Neuronal stem cell (in vitro differentiated cells): ENCODE results near the gene MYO9B.

Experiments used
- DNase-seq: peaks from one replicate; pipeline ENCODE4 v3.0.0-alpha.2; 2013; ENCODE audit warnings: low spot score
- H2AFZ ChIP-seq: one replicate; pipeline ENCODE4 v1.6.1; 2013; ENCODE audit warnings: mild to moderate bottlenecking, low read length, inconsistent platforms
- H2AK5ac ChIP-seq: 2 replicates; pipeline ENCODE4 v1.6.1; 2013; ENCODE audit warnings: low read depth, mild to moderate bottlenecking, inconsistent platforms, low read length, moderate library complexity, mixed read lengths
- H2BK120ac ChIP-seq: 2 replicates; pipeline ENCODE4 v1.6.1; 2013; ENCODE audit warnings: low read depth, mild to moderate bottlenecking, inconsistent platforms, low read length, moderate library complexity, mixed read lengths
- H2BK12ac ChIP-seq: one replicate; pipeline ENCODE4 v1.6.1; 2013; ENCODE audit warnings: low read length, inconsistent platforms
- H2BK15ac ChIP-seq: 2 replicates; pipeline ENCODE4 v1.6.1; 2013; ENCODE audit warnings: mild to moderate bottlenecking, low read length, inconsistent platforms, mixed read lengths
- H2BK5ac ChIP-seq: one replicate; pipeline ENCODE4 v1.6.1; 2013; ENCODE audit warnings: inconsistent platforms, mild to moderate bottlenecking, low read length, moderate library complexity
- H3K14ac ChIP-seq: one replicate; pipeline ENCODE4 v1.6.1; 2013; ENCODE audit warnings: low read length, inconsistent platforms
- H3K18ac ChIP-seq: 2 replicates; pipeline ENCODE4 v1.6.1; 2013; ENCODE audit warnings: low read length, inconsistent platforms
- H3K23ac ChIP-seq: 2 replicates; pipeline ENCODE4 v1.6.1; 2013; ENCODE audit warnings: low read depth, mild to moderate bottlenecking, mixed read lengths, low read length, inconsistent platforms; ENCODE audit not compliant: poor library complexity
- H3K27ac ChIP-seq: replicated peaks from 3 replicates; pipeline ENCODE4 v1.5.1; 2013; ENCODE audit warnings: low read length, inconsistent platforms
- H3K27me3 ChIP-seq, 3 experiments: 2 replicates each; pipeline ENCODE4 v1.6.1; 2013; ENCODE audit warnings: low read length in 3 of 3, mild to moderate bottlenecking in 2 of 3, inconsistent platforms in 1 of 3, low read depth in 1 of 3, mixed read lengths in 1 of 3, moderate library complexity in 1 of 3; ENCODE audit not compliant: control insufficient read depth in 3 of 3, insufficient read depth in 3 of 3
- H3K36me3 ChIP-seq, 2 donors: replicated peaks in 1 of 2; 2 replicates each; pipeline ENCODE4 v1.6.1; 2013; ENCODE audit warnings: low read length in 2 of 2; ENCODE audit not compliant: control insufficient read depth in 2 of 2, insufficient read depth in 2 of 2
- H3K4ac ChIP-seq: 2 replicates; pipeline ENCODE4 v1.6.1; 2013; ENCODE audit warnings: inconsistent platforms, mild to moderate bottlenecking, low read length, moderate library complexity
- H3K4me1 ChIP-seq, 2 donors: 1 replicate in 1 of 2; 2 replicates in 1 of 2; pipeline ENCODE4 v1.6.1; 2013; ENCODE audit warnings: low read length in 2 of 2, low read depth in 1 of 2; ENCODE audit not compliant: control insufficient read depth in 2 of 2, insufficient read depth in 1 of 2
- H3K4me2 ChIP-seq: one replicate; pipeline ENCODE4 v1.6.1; 2013; ENCODE audit warnings: mild to moderate bottlenecking, low read length, inconsistent platforms; ENCODE audit not compliant: insufficient read depth, poor library complexity, severe bottlenecking
- H3K4me3 ChIP-seq, 2 donors: 2 replicates each; pipeline ENCODE4 v1.5.1; 2013; ENCODE audit warnings: low read length in 2 of 2, mild to moderate bottlenecking in 2 of 2, inconsistent platforms in 1 of 2, moderate library complexity in 1 of 2
- H3K79me1 ChIP-seq: one replicate; pipeline ENCODE4 v1.6.1; 2013; ENCODE audit warnings: low read depth, mild to moderate bottlenecking, inconsistent platforms, low read length, moderate library complexity
- H3K9ac ChIP-seq: one replicate; pipeline ENCODE4 v1.6.1; 2013; ENCODE audit warnings: mild to moderate bottlenecking, low read depth, low read length, inconsistent platforms; ENCODE audit not compliant: poor library complexity
- H3K9me3 ChIP-seq, 2 donors: replicated peaks in 1 of 2; 2 replicates each; pipeline versions ENCODE3 to v1.6.1; 2013; ENCODE audit warnings: low read length in 2 of 2, mild to moderate bottlenecking in 2 of 2, inconsistent platforms in 1 of 2, low read depth in 1 of 2, mixed read lengths in 1 of 2, moderate library complexity in 1 of 2; ENCODE audit not compliant: control insufficient read depth in 2 of 2, insufficient read depth in 1 of 2
- H4K8ac ChIP-seq: one replicate; pipeline ENCODE4 v1.6.1; 2013; ENCODE audit warnings: low read depth, mild to moderate bottlenecking, inconsistent platforms, low read length, moderate library complexity
- H4K91ac ChIP-seq: one replicate; pipeline ENCODE4 v1.6.1; 2013; ENCODE audit warnings: low read length, low read depth, mild to moderate bottlenecking, inconsistent platforms; ENCODE audit not compliant: poor library complexity
- WGBS, 2 donors: extraction: QIAGEN DNeasy Blood & Tissue Kit; methylation state at CpG; one replicate each; pipeline ENCODE4 v1.1.7; 2013; ENCODE audit warnings: missing lambda C conversion rate in 2 of 2, mixed read lengths in 1 of 2; ENCODE audit not compliant: insufficient read length in 2 of 2, insufficient replicate concordance in 1 of 2; ENCODE audit errors: extremely low coverage in 2 of 2; 5-methylcytosine and 5-hydroxymethylcytosine counted together

The MYO9B gene

DNA sequence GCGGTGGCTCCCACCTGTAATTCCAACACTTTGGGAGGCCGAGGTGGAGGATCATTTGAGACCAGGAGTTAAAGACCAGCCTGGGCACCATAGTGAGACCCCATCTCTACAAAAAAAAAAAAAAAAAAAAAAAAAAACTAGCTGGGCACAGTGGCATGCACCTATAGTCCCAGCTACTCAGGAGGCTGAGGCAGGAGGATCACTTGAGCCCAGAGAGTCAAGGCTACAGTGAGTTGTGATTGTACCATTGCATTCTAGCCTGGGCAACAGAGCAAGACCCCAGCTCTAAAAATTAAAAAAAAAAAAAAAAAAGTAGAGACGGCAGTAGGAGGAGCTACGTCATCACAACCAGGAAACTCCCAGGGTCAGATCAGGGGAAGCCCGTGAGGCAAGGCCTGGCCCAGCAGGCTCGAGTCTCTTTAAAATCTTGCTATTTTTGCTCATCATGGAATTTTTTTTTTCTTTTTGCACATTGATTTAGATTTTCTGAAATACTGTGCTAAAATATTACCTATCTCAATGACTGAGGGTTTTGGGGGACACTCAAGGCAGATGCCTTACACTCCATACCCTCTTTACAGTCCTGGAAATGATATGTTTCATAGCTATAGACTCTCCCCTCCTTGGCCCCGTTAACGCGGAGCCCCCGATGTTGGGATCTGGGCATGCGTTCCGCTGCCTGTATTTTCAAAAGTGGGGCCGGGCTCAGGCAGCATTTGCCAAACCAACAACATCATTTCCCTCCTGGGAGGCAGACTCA is 95.1 kb downstream of the MYO9B start:
- no peak overlapping the region for H2BK15ac ChIP-seq
- no peak overlapping the region for H4K8ac ChIP-seq
- WGBS, 2 donors = no CpG with 5 or more reads among the region's 13 CpGs
- no peak overlapping the region for H2BK120ac ChIP-seq
- DNase-seq = no peak
- H3K9me3 ChIP-seq = no peaks in the 10 kb centered on the region
- H3K27ac ChIP-seq = no peak overlapping the region
- H3K4me1 ChIP-seq = no peaks in the 10 kb centered on the region
- no peak overlapping the region for H3K4ac ChIP-seq
- no peaks in the 10 kb centered on the region for H3K27me3 ChIP-seq
- no peak overlapping the region for H3K4me2 ChIP-seq
- H3K23ac ChIP-seq = no peak overlapping the region
- no peak overlapping the region for H2AK5ac ChIP-seq
- H3K14ac ChIP-seq = no peak overlapping the region
- H3K79me1 ChIP-seq = no peaks in the 10 kb centered on the region
- H3K4me3 ChIP-seq = no peak overlapping the region
- H2BK5ac ChIP-seq = no peak overlapping the region
- H2AFZ ChIP-seq = no peak overlapping the region
- H3K9ac ChIP-seq = no peak overlapping the region
- no peak overlapping the region for H4K91ac ChIP-seq
- no peak overlapping the region for H2BK12ac ChIP-seq
- peaks cover 35 to 95% of the 10 kb centered on the region in 2 donors for H3K36me3 ChIP-seq
- H3K18ac ChIP-seq = no peak overlapping the region

DNA sequence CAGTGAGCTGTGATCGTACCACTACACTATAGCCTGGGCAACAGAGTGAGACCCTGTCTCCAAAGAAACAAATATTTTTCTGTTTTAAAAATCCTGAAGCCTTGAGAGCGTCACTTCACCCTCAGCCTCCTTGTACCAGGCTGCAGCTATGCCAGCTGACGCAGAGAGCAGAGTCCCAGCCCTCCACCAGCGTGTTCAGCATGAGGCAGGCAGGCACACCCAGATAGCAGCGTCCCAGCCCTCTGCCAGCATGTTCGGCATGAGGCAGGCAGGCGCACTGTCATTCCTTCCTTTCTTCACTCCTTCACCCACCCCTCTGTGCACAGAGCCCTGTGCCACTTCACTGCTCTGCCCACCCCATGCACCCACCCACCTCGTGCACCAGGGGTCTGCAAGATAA is 96.3 kb downstream of the MYO9B start:
- H2BK120ac ChIP-seq = no peak overlapping the region
- H3K14ac ChIP-seq = no peak overlapping the region
- H2AK5ac ChIP-seq = no peak overlapping the region
- no peak overlapping the region for H3K4me3 ChIP-seq
- no peak overlapping the region for H3K4ac ChIP-seq
- no peak overlapping the region for H3K23ac ChIP-seq
- WGBS, 2 donors = no CpG with 5 or more reads among the region's 8 CpGs
- peaks cover 33 to 91% of the 10 kb centered on the region in 2 donors for H3K36me3 ChIP-seq
- H4K8ac ChIP-seq = no peak overlapping the region
- H3K4me2 ChIP-seq = no peak overlapping the region
- no peaks in the 10 kb centered on the region for H3K27me3 ChIP-seq
- no peak overlapping the region for H2AFZ ChIP-seq
- H3K4me1 ChIP-seq = no peaks in the 10 kb centered on the region
- H3K9me3 ChIP-seq = no peaks in the 10 kb centered on the region
- H3K79me1 ChIP-seq = no peaks in the 10 kb centered on the region
- H2BK15ac ChIP-seq = no peak overlapping the region
- DNase-seq = no peak
- H4K91ac ChIP-seq = no peak overlapping the region
- no peak overlapping the region for H3K27ac ChIP-seq
- no peak overlapping the region for H3K9ac ChIP-seq
- no peak overlapping the region for H2BK12ac ChIP-seq
- no peak overlapping the region for H3K18ac ChIP-seq
- H2BK5ac ChIP-seq = no peak overlapping the region

DNA sequence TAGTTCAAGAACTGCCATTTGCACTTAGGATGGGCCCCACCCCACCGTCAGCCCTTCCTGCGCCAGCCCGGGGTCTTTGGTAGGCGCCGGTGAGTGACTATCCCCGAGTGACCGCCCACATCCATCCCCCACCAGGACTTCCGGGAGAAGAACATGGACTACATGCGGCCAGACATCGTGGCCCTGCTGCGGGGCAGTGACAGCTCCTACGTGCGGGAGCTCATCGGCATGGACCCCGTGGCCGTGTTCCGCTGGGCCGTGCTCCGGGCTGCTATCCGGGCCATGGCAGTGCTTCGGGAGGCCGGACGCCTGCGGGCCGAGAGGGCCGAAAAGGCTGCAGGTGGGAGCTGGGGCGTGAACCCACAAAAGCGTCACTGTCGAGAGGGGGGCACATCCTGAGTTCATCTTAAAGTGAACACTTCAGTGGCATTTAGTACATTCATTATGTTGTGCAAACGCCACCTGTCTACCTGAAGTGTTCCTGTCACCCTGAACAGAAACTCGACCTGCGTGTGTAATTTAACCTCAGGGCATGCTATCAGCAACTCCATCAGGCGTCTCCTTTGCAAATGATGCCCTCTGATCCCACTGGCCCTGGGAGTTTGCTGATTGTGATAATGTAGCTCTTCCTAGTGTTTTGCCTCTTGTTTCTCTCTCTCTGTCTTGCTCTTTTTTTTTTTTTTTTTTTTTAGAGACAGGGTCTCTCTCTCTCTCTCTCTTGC is 97.2 kb downstream of the MYO9B start:
- Histone ChIP-seq H4K8ac (no peak overlapping the region), H3K4me3 (no peak overlapping the region), H3K79me1 (no peaks in the 10 kb centered on the region), H2AK5ac (no peak overlapping the region), H2BK15ac (no peak overlapping the region), H3K18ac (no peak overlapping the region), H3K9me3 (no peaks in the 10 kb centered on the region), H3K4me2 (no peak overlapping the region), H2BK12ac (no peak overlapping the region), H3K4ac (no peak overlapping the region), H2BK120ac (no peak overlapping the region), H4K91ac (no peak overlapping the region), H3K14ac (no peak overlapping the region), H2AFZ (no peak overlapping the region), H3K9ac (no peak overlapping the region), H3K27ac (no peak overlapping the region), H3K4me1 (no peaks in the 10 kb centered on the region), H2BK5ac (no peak overlapping the region), H3K23ac (no peak overlapping the region), H3K27me3 (no peaks in the 10 kb centered on the region), H3K36me3 (peaks cover 34 to 90% of the 10 kb centered on the region in 2 donors)
- no peak for DNase-seq
- no CpG with 5 or more reads among the region's 33 CpGs for WGBS, 2 donors

DNA sequence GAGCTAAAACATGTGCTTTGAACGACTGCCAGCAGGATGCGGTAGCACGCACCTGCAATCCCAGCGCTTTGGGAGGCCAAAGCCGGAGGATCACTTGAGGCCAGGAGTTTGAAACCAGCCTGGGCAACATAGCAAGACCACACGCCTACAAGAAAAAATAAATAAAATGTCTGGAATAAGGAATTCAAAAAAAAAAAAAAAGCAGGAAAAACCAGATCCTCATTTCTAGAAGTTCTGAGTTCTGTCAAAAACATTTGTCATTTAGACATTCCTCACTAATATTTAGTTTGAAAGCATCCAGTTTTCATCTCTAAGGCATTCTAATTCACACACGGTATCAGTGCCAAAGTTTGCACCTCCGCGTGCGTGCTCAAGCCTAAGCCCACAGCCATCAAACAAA is 102.7 kb downstream of the MYO9B start:
- H3K27me3 ChIP-seq = no peaks in the 10 kb centered on the region
- no peak overlapping the region for H3K14ac ChIP-seq
- no peak overlapping the region for H2BK12ac ChIP-seq
- H4K8ac ChIP-seq = no peak overlapping the region
- no CpG with 5 or more reads among the region's 10 CpGs for WGBS, 2 donors
- no peak overlapping the region for H3K9ac ChIP-seq
- H2BK5ac ChIP-seq = no peak overlapping the region
- no peaks in the 10 kb centered on the region for H3K79me1 ChIP-seq
- no peak overlapping the region for H2BK15ac ChIP-seq
- H3K27ac ChIP-seq = no peak overlapping the region
- no peak overlapping the region for H2AK5ac ChIP-seq
- no peak overlapping the region for H3K4me2 ChIP-seq
- no peaks in the 10 kb centered on the region for H3K4me1 ChIP-seq
- H3K36me3 ChIP-seq = peaks cover 7 to 83% of the 10 kb centered on the region in 2 donors
- H2AFZ ChIP-seq = no peak overlapping the region
- no peak overlapping the region for H3K4me3 ChIP-seq
- no peak overlapping the region for H4K91ac ChIP-seq
- no peak overlapping the region for H3K23ac ChIP-seq
- H3K9me3 ChIP-seq = no peaks in the 10 kb centered on the region
- H3K18ac ChIP-seq = no peak overlapping the region
- no peak overlapping the region for H2BK120ac ChIP-seq
- no peak for DNase-seq
- H3K4ac ChIP-seq = no peak overlapping the region
